GM06990 (cell line): Measurements from ENCODE around the gene ALDH2.

Source experiments
- DNase-seq: peaks from one replicate; pipeline ENCODE4 v3.0.0-alpha.2; 2011; ENCODE audit not compliant: insufficient read length; ENCODE audit errors: extremely low read depth
- H3K27me3 ChIP-seq: replicated peaks from 2 replicates; pipeline ENCODE4 v1.6.0; 2011; ENCODE audit warnings: low read length; ENCODE audit not compliant: control insufficient read depth, insufficient read depth
- H3K36me3 ChIP-seq: 2 replicates; pipeline ENCODE4 v1.5.1; 2011; ENCODE audit warnings: low read length; ENCODE audit not compliant: control insufficient read depth, insufficient read depth
- H3K4me3 ChIP-seq: replicated peaks from 2 replicates; pipeline ENCODE4 v1.5.1; 2011; ENCODE audit warnings: low read depth, mild to moderate bottlenecking, control low read depth, low read length
- TF ChIP-seq, protein P1 (sequence below): IDR thresholded peaks from 2 replicates; pipeline ENCODE4 v1.5.1; 2011; ENCODE audit warnings: low read length, control low read depth, mild to moderate bottlenecking, inconsistent platforms; ENCODE audit not compliant: insufficient read depth, poor library complexity, severe bottlenecking

ALDH2 gene

DNA sequence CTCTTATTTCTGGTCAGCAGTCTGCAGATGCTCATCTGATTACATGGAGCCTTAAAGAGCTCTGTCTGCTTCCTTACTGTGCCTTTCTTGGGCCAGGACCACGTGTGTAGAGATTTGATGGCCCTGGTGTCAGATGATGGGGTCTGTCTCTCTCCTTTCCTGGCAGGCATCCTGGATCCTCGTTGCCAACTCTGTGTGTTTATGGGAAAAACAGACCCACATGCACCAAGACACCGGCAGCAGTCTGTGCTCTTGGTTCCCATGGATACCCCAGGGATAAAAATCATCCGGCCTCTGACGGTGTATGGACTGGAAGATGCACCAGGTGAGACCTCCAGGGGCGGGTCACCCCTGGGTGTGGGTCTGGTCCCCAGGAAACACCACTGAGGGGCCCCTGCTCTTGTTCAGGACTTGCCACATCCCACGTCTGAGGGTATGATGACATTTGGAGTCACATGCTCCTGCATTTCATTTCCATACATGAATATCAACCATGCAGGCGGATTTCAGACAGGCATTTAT, 18.5 kb upstream of the ALDH2 start:
- no peaks in the 10 kb centered on the region for H3K27me3 ChIP-seq
- H3K36me3 ChIP-seq, result peaks cover 12% of the 10 kb centered on the region
- no peak for DNase-seq
- TF ChIP-seq, protein P1, sequence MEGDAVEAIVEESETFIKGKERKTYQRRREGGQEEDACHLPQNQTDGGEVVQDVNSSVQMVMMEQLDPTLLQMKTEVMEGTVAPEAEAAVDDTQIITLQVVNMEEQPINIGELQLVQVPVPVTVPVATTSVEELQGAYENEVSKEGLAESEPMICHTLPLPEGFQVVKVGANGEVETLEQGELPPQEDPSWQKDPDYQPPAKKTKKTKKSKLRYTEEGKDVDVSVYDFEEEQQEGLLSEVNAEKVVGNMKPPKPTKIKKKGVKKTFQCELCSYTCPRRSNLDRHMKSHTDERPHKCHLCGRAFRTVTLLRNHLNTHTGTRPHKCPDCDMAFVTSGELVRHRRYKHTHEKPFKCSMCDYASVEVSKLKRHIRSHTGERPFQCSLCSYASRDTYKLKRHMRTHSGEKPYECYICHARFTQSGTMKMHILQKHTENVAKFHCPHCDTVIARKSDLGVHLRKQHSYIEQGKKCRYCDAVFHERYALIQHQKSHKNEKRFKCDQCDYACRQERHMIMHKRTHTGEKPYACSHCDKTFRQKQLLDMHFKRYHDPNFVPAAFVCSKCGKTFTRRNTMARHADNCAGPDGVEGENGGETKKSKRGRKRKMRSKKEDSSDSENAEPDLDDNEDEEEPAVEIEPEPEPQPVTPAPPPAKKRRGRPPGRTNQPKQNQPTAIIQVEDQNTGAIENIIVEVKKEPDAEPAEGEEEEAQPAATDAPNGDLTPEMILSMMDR, result no peak
- no peak overlapping the region for H3K4me3 ChIP-seq

DNA sequence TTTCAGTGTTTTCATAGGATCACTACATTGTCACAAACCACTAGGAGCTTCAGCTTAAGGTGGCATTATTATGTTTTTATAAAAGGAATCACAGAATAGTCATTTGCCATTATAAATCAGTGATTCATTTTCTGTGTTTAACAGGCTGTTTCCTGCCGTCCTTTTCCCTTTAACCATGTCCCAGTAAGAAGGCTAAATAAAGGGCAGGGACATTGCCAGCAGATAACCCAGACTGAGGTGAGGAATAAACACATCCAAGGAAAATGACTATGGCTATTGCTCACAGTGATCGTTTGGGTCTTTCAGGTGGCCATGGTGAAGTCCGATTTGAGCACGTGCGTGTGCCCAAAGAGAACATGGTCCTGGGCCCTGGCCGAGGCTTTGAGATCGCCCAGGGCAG, 17.9 kb upstream of the ALDH2 start:
- Histone ChIP-seq H3K36me3 (peaks cover 16% of the 10 kb centered on the region), H3K4me3 (no peak overlapping the region), H3K27me3 (no peaks in the 10 kb centered on the region)
- TF ChIP-seq, protein P1, result no peak
- DNase-seq, result no peak

- H3K4me3 ChIP-seq, result no peak overlapping the region
- H3K27me3 ChIP-seq, result no peaks in the 10 kb centered on the region
- no peak for DNase-seq
- H3K36me3 ChIP-seq, result peaks cover 16% of the 10 kb centered on the region
- TF ChIP-seq, protein P1, result no peak
Observed at GRCh38 chr12:111749391-111749790, 17.3 kb upstream of the ALDH2 start.

- Histone ChIP-seq H3K27me3 (no peaks in the 10 kb centered on the region), H3K4me3 (no peak overlapping the region), H3K36me3 (peaks cover 11% of the 10 kb centered on the region)
- DNase-seq, result no peak
- TF ChIP-seq, protein P1, result peak; percentile 87
Observed at GRCh38 chr12:111753144-111753881, 13.4 kb upstream of the ALDH2 start.

GRCh38 chr12:111754671-111755070, 12.1 kb upstream of the ALDH2 start:
- H3K27me3 ChIP-seq, result no peaks in the 10 kb centered on the region
- peaks cover 8% of the 10 kb centered on the region for H3K36me3 ChIP-seq
- DNase-seq, result no peak
- TF ChIP-seq, protein P1, result no peak
- H3K4me3 ChIP-seq, result no peak overlapping the region
